Immature natural killer cell (primary cell): ENCODE data around the gene CRB3. TPM values are rescaled to one million over a fixed set of nuclear protein-coding genes. Genes with fewer than 3 reads are reported as not detected.

Source experiments
- DNase-seq, 3 donors: peaks; one replicate each; pipeline ENCODE4 v3.0.0; 2022; ENCODE audit warnings: mixed read lengths in 1 of 3
- H3K27ac Mint-ChIP-seq, 6 donors: one replicate each; pipeline ENCODE4 v1.8.0; 2020; ENCODE audit warnings: mixed read lengths in 6 of 6, mild to moderate bottlenecking in 5 of 6, inconsistent platforms in 4 of 6, moderate library complexity in 3 of 6
- H3K27me3 Mint-ChIP-seq, 3 donors: one replicate each; pipeline ENCODE4 v1.8.0; 2020 to 2021; ENCODE audit warnings: low read depth in 3 of 3, mild to moderate bottlenecking in 3 of 3, mixed read lengths in 3 of 3, moderate library complexity in 3 of 3, inconsistent platforms in 1 of 3
- H3K36me3 Mint-ChIP-seq, 3 donors: one replicate each; pipeline ENCODE4 v1.8.0; 2020; ENCODE audit warnings: mixed read lengths in 3 of 3, inconsistent platforms in 2 of 3, mild to moderate bottlenecking in 2 of 3
- H3K4me1 Mint-ChIP-seq, 2 donors: one replicate each; pipeline ENCODE4 v1.8.0; 2020; ENCODE audit warnings: inconsistent platforms in 2 of 2, mild to moderate bottlenecking in 2 of 2, mixed read lengths in 2 of 2, moderate library complexity in 1 of 2
- H3K4me3 Mint-ChIP-seq, 5 donors: one replicate each; pipeline ENCODE4 v1.8.0; 2020; ENCODE audit warnings: mild to moderate bottlenecking in 5 of 5, mixed read lengths in 5 of 5, inconsistent platforms in 3 of 5, moderate library complexity in 3 of 5
- H3K9me3 Mint-ChIP-seq, 6 donors: one replicate each; pipeline ENCODE4 v1.8.0; 2020; ENCODE audit warnings: mild to moderate bottlenecking in 6 of 6, mixed read lengths in 6 of 6, inconsistent platforms in 4 of 6, moderate library complexity in 3 of 6
- polyA plus RNA-seq, 3 donors: library from polyadenylated mRNA; unstranded; fragments of 300-500 nt; fragmentation: Illumina TruSeq; gene quantifications; one replicate each; pipeline ENCODE4 v1.2.3, GENCODE V29; 2021

Gene CRB3
- under 1 TPM in 1 of 3 donors, not detected in 2; 0.39 TPM for polyA plus RNA-seq

- H3K4me3 Mint-ChIP-seq: no peak within 1 kb of the TSS
- no peak within 1 kb of the TSS for H3K27ac Mint-ChIP-seq
- peaks cover 11% of the 10 kb centered on the region in 2 donors for H3K4me1 Mint-ChIP-seq
- peaks cover 6 to 8% (median 7%) of the 10 kb centered on the region in 3 donors for H3K27me3 Mint-ChIP-seq
- H3K36me3 Mint-ChIP-seq: peaks cover 0 to 4% (median 4%) of the 10 kb centered on the region in 3 donors
- no peaks in the 10 kb centered on the region for H3K9me3 Mint-ChIP-seq
- DNase-seq: no peak
Measured at GRCh38 chr19:6464070-6464873, at the start of gene CRB3. Gene CRB3 (plus strand): TSS chr19:6464271. CDS start chr19:6464702, 431 bp downstream.

- H3K9me3 Mint-ChIP-seq: no peaks in the 10 kb centered on the region
- no peaks in the 10 kb centered on the region for H3K4me1 Mint-ChIP-seq
- peaks cover 2 to 9% (median 7%) of the 10 kb centered on the region in 3 donors for H3K36me3 Mint-ChIP-seq
- no peak overlapping the region for H3K4me3 Mint-ChIP-seq
- DNase-seq: no peak
- H3K27ac Mint-ChIP-seq: no peak overlapping the region
- peaks cover 0 to 2% (median 2%) of the 10 kb centered on the region in 3 donors for H3K27me3 Mint-ChIP-seq
Measured at GRCh38 chr19:6414793-6415590, 49.1 kb upstream of the CRB3 start.

GRCh38 chr19:6415591-6416190, 48.4 kb upstream of the CRB3 start:
- no peak for DNase-seq
- H3K27ac Mint-ChIP-seq: no peak overlapping the region
- peaks cover 3 to 4% of the 10 kb centered on the region in 2 donors for H3K4me1 Mint-ChIP-seq
- peaks cover 4 to 13% (median 12%) of the 10 kb centered on the region in 3 donors for H3K36me3 Mint-ChIP-seq
- peaks cover 0 to 2% (median 0%) of the 10 kb centered on the region in 3 donors for H3K27me3 Mint-ChIP-seq
- no peak overlapping the region for H3K4me3 Mint-ChIP-seq
- H3K9me3 Mint-ChIP-seq: no peaks in the 10 kb centered on the region

GRCh38 chr19:6416658-6417405, 47.2 kb upstream of the CRB3 start:
- Mint-ChIP-seq H3K27ac (no peak overlapping the region), H3K4me3 (no peak overlapping the region), H3K9me3 (no peaks in the 10 kb centered on the region), H3K27me3 (peaks cover 0 to 2% (median 0%) of the 10 kb centered on the region in 3 donors), H3K36me3 (peaks cover 4 to 17% (median 16%) of the 10 kb centered on the region in 3 donors), H3K4me1 (peaks cover 8 to 14% of the 10 kb centered on the region in 2 donors)
- no peak for DNase-seq

GRCh38 chr19:6417713-6418561, 46.1 kb upstream of the CRB3 start:
- H3K4me1 Mint-ChIP-seq: peaks cover 19 to 25% of the 10 kb centered on the region in 2 donors
- H3K4me3 Mint-ChIP-seq: no peak overlapping the region
- no peak overlapping the region for H3K27ac Mint-ChIP-seq
- DNase-seq: no peak
- H3K36me3 Mint-ChIP-seq: peaks cover 4 to 17% (median 16%) of the 10 kb centered on the region in 3 donors
- H3K9me3 Mint-ChIP-seq: no peaks in the 10 kb centered on the region
- H3K27me3 Mint-ChIP-seq: peaks cover 0 to 2% (median 2%) of the 10 kb centered on the region in 3 donors

- Mint-ChIP-seq H3K4me1 (peaks cover 25 to 31% of the 10 kb centered on the region in 2 donors), H3K4me3 (no peak overlapping the region), H3K36me3 (peaks cover 4 to 17% (median 15%) of the 10 kb centered on the region in 3 donors)
Measured at GRCh38 chr19:6418562-6418932, 45.5 kb upstream of the CRB3 start.

GRCh38 chr19:6421075-6422014, 42.7 kb upstream of the CRB3 start:
- peak overlapping the region in 1 of 5 donors; percentile 9 for H3K4me3 Mint-ChIP-seq
- no peaks in the 10 kb centered on the region for H3K9me3 Mint-ChIP-seq
- peak overlapping the region in 3 of 6 donors; percentile 12 to 50 (median 19) for H3K27ac Mint-ChIP-seq
- peaks cover 5 to 7% (median 6%) of the 10 kb centered on the region in 3 donors for H3K27me3 Mint-ChIP-seq
- H3K36me3 Mint-ChIP-seq: peaks cover 4 to 11% (median 9%) of the 10 kb centered on the region in 3 donors
- DNase-seq: no peak
- H3K4me1 Mint-ChIP-seq: peaks cover 42 to 47% of the 10 kb centered on the region in 2 donors

More at GRCh38 chr19:6418562-6418932, 45.5 kb upstream of the CRB3 start:
- no peaks in the 10 kb centered on the region for H3K9me3 Mint-ChIP-seq
- no peak for DNase-seq
- peaks cover 0 to 2% (median 2%) of the 10 kb centered on the region in 3 donors for H3K27me3 Mint-ChIP-seq
- no peak overlapping the region for H3K27ac Mint-ChIP-seq

- Mint-ChIP-seq H3K4me1 (peaks cover 42 to 47% of the 10 kb centered on the region in 2 donors), H3K36me3 (peaks cover 4 to 11% (median 9%) of the 10 kb centered on the region in 3 donors)
Measured at GRCh38 chr19:6423499-6424194, 40.4 kb upstream of the CRB3 start.

GRCh38 chr19:6424195-6424938, 39.7 kb upstream of the CRB3 start, which contains the start of gene KHSRP:
Gene KHSRP (minus strand): TSS chr19:6424811. CDS start chr19:6424701, 110 bp downstream.
- DNase-seq: peak in 2 of 3 donors; percentile 15 to 27
- peaks cover 4 to 11% (median 9%) of the 10 kb centered on the region in 3 donors for H3K36me3 Mint-ChIP-seq
- H3K4me3 Mint-ChIP-seq: peak within 1 kb of the TSS; percentile 84 to 88 (median 86)
- no peaks in the 10 kb centered on the region for H3K9me3 Mint-ChIP-seq
- peak within 1 kb of the TSS; percentile 84 to 98 (median 93) for H3K27ac Mint-ChIP-seq
- peaks cover 5 to 8% (median 6%) of the 10 kb centered on the region in 3 donors for H3K27me3 Mint-ChIP-seq
- H3K4me1 Mint-ChIP-seq: peaks cover 42 to 47% of the 10 kb centered on the region in 2 donors

More at GRCh38 chr19:6423499-6424194, 40.4 kb upstream of the CRB3 start:
- peaks cover 5 to 8% (median 6%) of the 10 kb centered on the region in 3 donors for H3K27me3 Mint-ChIP-seq
- no peaks in the 10 kb centered on the region for H3K9me3 Mint-ChIP-seq
- DNase-seq: no peak
- H3K4me3 Mint-ChIP-seq: peak overlapping the region; percentile 84 to 88 (median 86)
- peak overlapping the region; percentile 69 to 91 (median 86) for H3K27ac Mint-ChIP-seq

- Mint-ChIP-seq H3K4me1 (peaks cover 42 to 47% of the 10 kb centered on the region in 2 donors), H3K4me3 (peak overlapping the region; percentile 60 to 85 (median 79)), H3K9me3 (no peaks in the 10 kb centered on the region), H3K27me3 (peaks cover 5 to 8% (median 6%) of the 10 kb centered on the region in 3 donors), H3K27ac (peak overlapping the region; percentile 82 to 98 (median 93)), H3K36me3 (peaks cover 0 to 9% (median 6%) of the 10 kb centered on the region in 3 donors)
- DNase-seq: peak; percentile 99 to 100 (median 99)
Measured at GRCh38 chr19:6424939-6425731, 38.9 kb upstream of the CRB3 start.
